CD4-positive, alpha-beta T cell (primary cell): ENCODE results near the gene MAN1A1. TPM values are rescaled to one million over a fixed set of nuclear protein-coding genes. Genes with fewer than 3 reads are reported as not detected.

Experiments
- ATAC-seq: fragments of 200-7000 bp; cut with Tn5 transposase; one replicate; pipeline ENCODE4 v1.10.0; 2022; ENCODE audit warnings: mild to moderate bottlenecking; ENCODE audit not compliant: poor library complexity
- CTCF ChIA-PET: fragments of 350-600 bp; sonication (Branson Sonifier 250); formaldehyde crosslinking; loops from one replicate; lab custom pipeline; 2021; ENCODE audit warnings: antibody characterized with exemption, inconsistent platforms; lab: Charles Lee
- POLR2A ChIA-PET: fragments of 350-600 bp; sonication (Branson Sonifier 250); formaldehyde crosslinking; loops from one replicate; lab custom pipeline; 2021; ENCODE audit warnings: antibody characterized with exemption, inconsistent platforms; lab: Charles Lee
- DNase-seq, 14 experiments: peaks; one replicate each; pipeline ENCODE4 v3.0.0-alpha.2; 2013 to 2020; ENCODE audit warnings: mixed read lengths in 2 of 14
- H3K27ac ChIP-seq, 2 donors: one replicate each; pipeline versions ENCODE4 v1.5.1 to v1.7.0; 2013; ENCODE audit warnings: low read length in 2 of 2, low read depth in 1 of 2, mild to moderate bottlenecking in 1 of 2
- H3K27me3 ChIP-seq, 2 experiments: 1 replicate in 1 of 2; 2 replicates in 1 of 2; pipeline versions ENCODE4 v1.6.1 to v1.7.0; 2013; ENCODE audit warnings: low read length in 2 of 2, control low read depth in 1 of 2, mild to moderate bottlenecking in 1 of 2, moderate library complexity in 1 of 2; ENCODE audit not compliant: insufficient read depth in 2 of 2, control insufficient read depth in 1 of 2
- H3K36me3 ChIP-seq: one replicate; pipeline ENCODE4 v1.6.1; 2013; ENCODE audit warnings: low read length, control low read depth; ENCODE audit not compliant: insufficient read depth
- H3K4me1 ChIP-seq: one replicate; pipeline ENCODE4 v1.6.1; 2013; ENCODE audit warnings: low read length, control low read depth; ENCODE audit not compliant: insufficient read depth
- H3K4me3 ChIP-seq: one replicate; pipeline ENCODE4 v1.5.1; 2013; ENCODE audit warnings: mild to moderate bottlenecking, low read length, moderate library complexity
- H3K9me3 ChIP-seq, 2 experiments: 1 replicate in 1 of 2; 2 replicates in 1 of 2; pipeline versions ENCODE4 v1.6.1 to v1.7.0; 2013; ENCODE audit warnings: low read length in 2 of 2, mild to moderate bottlenecking in 2 of 2, control low read depth in 1 of 2, moderate library complexity in 1 of 2; ENCODE audit not compliant: control insufficient read depth in 1 of 2, insufficient read depth in 1 of 2
- H3K27ac Mint-ChIP-seq: one replicate; pipeline ENCODE4 v1.8.0; 2020; ENCODE audit warnings: mixed read lengths
- H3K27me3 Mint-ChIP-seq: one replicate; pipeline ENCODE4 v1.8.0; 2021; ENCODE audit warnings: mixed read lengths
- H3K36me3 Mint-ChIP-seq: one replicate; pipeline ENCODE4 v1.8.0; 2021; ENCODE audit warnings: low read depth, mixed read lengths
- H3K4me1 Mint-ChIP-seq: one replicate; pipeline ENCODE4 v1.8.0; 2021; ENCODE audit warnings: low read depth, mixed read lengths
- H3K4me3 Mint-ChIP-seq: one replicate; pipeline ENCODE4 v1.8.0; 2020; ENCODE audit warnings: mild to moderate bottlenecking, mixed read lengths
- H3K9me3 Mint-ChIP-seq: one replicate; pipeline ENCODE4 v1.8.0; 2020; ENCODE audit warnings: mixed read lengths
- CTCF ChIP-seq: fragments of 200-600 bp; IDR thresholded peaks from one replicate; pipeline ENCODE4 v1.8.0; 2022; ENCODE audit warnings: antibody characterized with exemption, mild to moderate bottlenecking
- intact Hi-C, 2 experiments: fragments of 100-400 bp; cut with DNase I in 1 of 2; cut with micrococcal nuclease in 1 of 2; formaldehyde crosslinking; loops; one replicate each; pipeline versions ENCODE4 v1.15.1 to v1.9.0; 2023 to 2025; cut with DNase I, micrococcal nuclease
- total RNA-seq, 174 experiments: library from RNA in 2 of 174; stranded (reverse) in 2 of 174; gene quantifications; one replicate each; pipeline ENCODE4 v1.2.3 and lab custom pipeline; 2021 to 2026

The MAN1A1 gene
- total RNA-seq, 2 experiments from 2014 or later, result 4.5 to 4.9 TPM

- H3K27me3 ChIP-seq, result no peaks in the 10 kb centered on the region
- H3K4me3 Mint-ChIP-seq, result no peak overlapping the region
- no peaks in the 10 kb centered on the region for H3K9me3 ChIP-seq
- intact Hi-C loops, result no loop called here
- ChIA-PET POLR2A (no interaction called here), CTCF (no interaction called here)
- ATAC-seq (no peak), DNase-seq (no peak)
- H3K36me3 Mint-ChIP-seq, result peaks cover 5% of the 10 kb centered on the region
- H3K27ac Mint-ChIP-seq, result no peak overlapping the region
- no peak for TF ChIP-seq CTCF
- H3K27ac ChIP-seq, result no peak overlapping the region
- H3K4me3 ChIP-seq, result no peak overlapping the region
- H3K36me3 ChIP-seq, result no peaks in the 10 kb centered on the region
- H3K4me1 ChIP-seq, result no peaks in the 10 kb centered on the region
- H3K4me1 Mint-ChIP-seq, result peaks cover 14% of the 10 kb centered on the region
- peaks cover 2% of the 10 kb centered on the region for H3K9me3 Mint-ChIP-seq
- no peaks in the 10 kb centered on the region for H3K27me3 Mint-ChIP-seq
These were observed 87.6 kb downstream of the MAN1A1 start for GRCh38 chr6:119261944-119262284.

GRCh38 chr6:119259027-119259426 lies 90.5 kb downstream of the MAN1A1 start:
- TF ChIP-seq CTCF, result no peak
- H3K4me3 Mint-ChIP-seq, result no peak overlapping the region
- Histone ChIP-seq H3K27me3 (no peaks in the 10 kb centered on the region), H3K9me3 (no peaks in the 10 kb centered on the region), H3K4me1 (peaks cover 2% of the 10 kb centered on the region), H3K4me3 (no peak overlapping the region), H3K36me3 (no peaks in the 10 kb centered on the region), H3K27ac (no peak overlapping the region)
- peaks cover 2% of the 10 kb centered on the region for H3K9me3 Mint-ChIP-seq
- CTCF ChIA-PET, result no interaction called here
- H3K27me3 Mint-ChIP-seq, result no peaks in the 10 kb centered on the region
- DNase-seq (no peak), ATAC-seq (no peak)
- H3K4me1 Mint-ChIP-seq, result peaks cover 24% of the 10 kb centered on the region
- POLR2A ChIA-PET, result no interaction called here
- H3K27ac Mint-ChIP-seq, result no peak overlapping the region
- peaks cover 5% of the 10 kb centered on the region for H3K36me3 Mint-ChIP-seq
- intact Hi-C loops, result no loop called here

GRCh38 chr6:119257726-119258125 lies 91.8 kb downstream of the MAN1A1 start:
- Mint-ChIP-seq H3K4me3 (no peak overlapping the region), H3K36me3 (peaks cover 3% of the 10 kb centered on the region), H3K27me3 (no peaks in the 10 kb centered on the region), H3K9me3 (peaks cover 1% of the 10 kb centered on the region), H3K27ac (no peak overlapping the region), H3K4me1 (peaks cover 24% of the 10 kb centered on the region)
- no peaks in the 10 kb centered on the region for H3K36me3 ChIP-seq
- TF ChIP-seq CTCF, result no peak
- peaks cover 2% of the 10 kb centered on the region for H3K4me1 ChIP-seq
- ATAC-seq, result no peak
- H3K27me3 ChIP-seq, result no peaks in the 10 kb centered on the region
- CTCF ChIA-PET, result no interaction called here
- no peak for DNase-seq
- H3K4me3 ChIP-seq, result no peak overlapping the region
- no peaks in the 10 kb centered on the region for H3K9me3 ChIP-seq
- POLR2A ChIA-PET, result no interaction called here
- H3K27ac ChIP-seq, result no peak overlapping the region
- intact Hi-C loops, result no loop called here
